Mucosa of rectum (tissue), 2 donors: ENCODE measurements around the gene ADM2.

Experiments used
- H3K27ac ChIP-seq, 2 donors: one replicate each; pipeline ENCODE4 v1.7.0; 2013; ENCODE audit warnings: inconsistent platforms in 2 of 2, low read depth in 2 of 2, low read length in 2 of 2
- H3K27me3 ChIP-seq, 2 donors: one replicate each; pipeline ENCODE4 v1.7.0; 2013; ENCODE audit warnings: low read length in 2 of 2; ENCODE audit not compliant: control insufficient read depth in 2 of 2, insufficient read depth in 2 of 2
- H3K36me3 ChIP-seq, 2 donors: one replicate each; pipeline ENCODE4 v1.7.0; 2013; ENCODE audit warnings: low read length in 2 of 2; ENCODE audit not compliant: control insufficient read depth in 2 of 2, insufficient read depth in 2 of 2
- H3K4me1 ChIP-seq, 2 donors: one replicate each; pipeline ENCODE4 v1.7.0; 2013; ENCODE audit warnings: low read length in 2 of 2, mild to moderate bottlenecking in 1 of 2; ENCODE audit not compliant: control insufficient read depth in 2 of 2, insufficient read depth in 2 of 2
- H3K4me3 ChIP-seq, 2 donors: one replicate each; pipeline ENCODE4 v1.7.0; 2013; ENCODE audit warnings: low read length in 2 of 2
- H3K9ac ChIP-seq, 2 donors: one replicate each; pipeline ENCODE4 v1.7.0; 2013; ENCODE audit warnings: low read length in 2 of 2, low read depth in 1 of 2, mild to moderate bottlenecking in 1 of 2
- H3K9me3 ChIP-seq, 2 donors: one replicate each; pipeline ENCODE4 v1.7.0; 2013; ENCODE audit warnings: low read length in 2 of 2; ENCODE audit not compliant: control insufficient read depth in 2 of 2
- donor health status: healthy.
- donor health status: Normal muscosa, but diverticular disease.

ADM2 gene

DNA sequence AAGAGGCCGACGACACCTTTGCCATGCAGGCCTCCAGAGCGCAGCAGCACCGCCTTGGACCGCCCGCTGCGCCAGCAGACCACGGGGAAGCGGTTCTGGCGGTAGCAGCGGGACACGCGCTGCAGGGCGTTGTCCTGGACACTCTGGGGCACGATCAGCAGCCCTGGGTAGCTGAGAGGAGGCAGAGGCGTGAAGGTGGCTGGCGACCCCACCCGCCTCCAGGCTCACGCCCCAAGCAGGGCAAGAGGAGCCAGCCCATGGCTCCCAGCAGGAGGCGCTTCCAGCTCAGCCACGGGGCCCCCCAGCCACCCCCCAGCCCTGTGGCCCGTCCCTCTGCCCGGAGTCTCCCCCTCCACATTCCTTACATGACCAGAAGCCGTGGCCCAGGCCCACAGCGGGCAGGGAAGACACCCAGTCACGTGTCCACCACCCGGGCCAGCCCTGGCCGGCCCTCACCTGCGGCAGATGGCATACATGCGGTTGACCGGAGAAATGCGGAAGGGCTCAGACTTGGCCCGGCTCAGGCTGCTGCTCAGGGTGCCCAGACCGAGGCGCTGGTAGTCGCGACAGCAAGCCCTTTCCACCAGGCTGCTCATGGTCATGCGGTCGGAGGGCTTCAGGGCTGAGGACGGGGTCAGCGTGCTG lies 21.7 kb upstream of the ADM2 start:
- Histone ChIP-seq H3K9me3 (no peaks in the 10 kb centered on the region), H3K27ac (no peak overlapping the region), H3K36me3 (peaks cover 81 to 85% of the 10 kb centered on the region in 2 donors)

DNA sequence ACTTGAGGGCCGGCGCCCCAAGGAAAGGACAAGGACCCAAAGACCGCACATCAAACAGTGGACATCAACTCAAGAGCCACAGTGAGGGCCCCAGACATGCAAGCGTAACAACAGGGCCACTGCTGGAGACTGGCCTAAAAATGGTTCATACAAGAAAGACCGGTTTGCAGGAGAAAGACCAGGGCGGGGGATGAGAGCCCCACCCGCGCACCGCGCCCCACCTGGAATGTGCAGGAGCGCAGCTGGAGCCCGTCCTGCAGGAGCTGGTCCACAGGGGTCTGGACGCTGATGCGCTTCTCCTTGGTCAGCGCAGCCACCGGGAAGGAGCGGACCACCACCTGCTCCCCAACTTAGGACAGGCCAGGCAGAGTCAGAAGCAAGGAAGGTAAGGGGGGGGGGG lies 20.4 kb upstream of the ADM2 start:
- Histone ChIP-seq H3K36me3 (peaks cover 82 to 84% of the 10 kb centered on the region in 2 donors), H3K4me3 (no peak overlapping the region), H3K27me3 (no peaks in the 10 kb centered on the region), H3K4me1 (no peaks in the 10 kb centered on the region), H3K9me3 (no peaks in the 10 kb centered on the region), H3K9ac (no peak overlapping the region), H3K27ac (no peak overlapping the region)

More for the DNA sequence above, 21.7 kb upstream of the ADM2 start:
- Histone ChIP-seq H3K9ac (no peak overlapping the region), H3K27me3 (no peaks in the 10 kb centered on the region), H3K4me3 (no peak overlapping the region), H3K4me1 (no peaks in the 10 kb centered on the region)

DNA sequence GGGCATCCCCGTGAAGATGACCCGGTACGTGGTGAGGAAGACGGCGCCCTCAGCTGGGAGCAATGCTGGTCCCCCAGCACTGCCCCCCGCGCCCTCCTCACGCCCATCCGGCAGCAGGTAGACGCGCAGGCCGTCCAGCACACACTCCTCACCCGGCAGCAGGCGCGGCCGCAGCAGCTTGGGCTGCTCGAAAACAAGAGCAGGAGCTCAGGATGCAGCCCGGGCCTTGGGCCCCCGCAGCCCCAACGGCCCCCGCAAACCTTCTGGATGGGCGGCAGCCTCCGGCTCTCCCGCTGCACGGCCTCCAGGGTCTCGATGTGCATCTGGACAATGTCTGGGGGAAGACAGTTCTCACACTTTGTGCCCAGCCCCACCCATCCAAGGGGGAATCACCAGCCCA lies 19.8 kb upstream of the ADM2 start:
- H3K9me3 ChIP-seq = no peaks in the 10 kb centered on the region
- H3K36me3 ChIP-seq = peaks cover 86 to 87% of the 10 kb centered on the region in 2 donors
- no peak overlapping the region for H3K4me3 ChIP-seq
- H3K27ac ChIP-seq = no peak overlapping the region
- no peaks in the 10 kb centered on the region for H3K4me1 ChIP-seq
- no peaks in the 10 kb centered on the region for H3K27me3 ChIP-seq
- no peak overlapping the region for H3K9ac ChIP-seq

- Histone ChIP-seq H3K36me3 (peaks cover 87 to 90% of the 10 kb centered on the region in 2 donors), H3K4me3 (no peak overlapping the region), H3K9me3 (no peaks in the 10 kb centered on the region)
Observed at GRCh38 chr22:50461979-50462540, 19.3 kb upstream of the ADM2 start.

GRCh38 chr22:50463188-50463900 lies 18.0 kb upstream of the ADM2 start:
- H3K4me3 ChIP-seq = no peak overlapping the region
- no peak overlapping the region for H3K9ac ChIP-seq
- H3K27ac ChIP-seq = no peak overlapping the region
- H3K27me3 ChIP-seq = no peaks in the 10 kb centered on the region
- H3K9me3 ChIP-seq = no peaks in the 10 kb centered on the region
- H3K4me1 ChIP-seq = no peaks in the 10 kb centered on the region
- peaks cover 85 to 86% of the 10 kb centered on the region in 2 donors for H3K36me3 ChIP-seq

More at GRCh38 chr22:50461979-50462540, 19.3 kb upstream of the ADM2 start:
- H3K27me3 ChIP-seq = no peaks in the 10 kb centered on the region
- H3K4me1 ChIP-seq = no peaks in the 10 kb centered on the region
- no peak overlapping the region for H3K9ac ChIP-seq
- no peak overlapping the region for H3K27ac ChIP-seq

DNA sequence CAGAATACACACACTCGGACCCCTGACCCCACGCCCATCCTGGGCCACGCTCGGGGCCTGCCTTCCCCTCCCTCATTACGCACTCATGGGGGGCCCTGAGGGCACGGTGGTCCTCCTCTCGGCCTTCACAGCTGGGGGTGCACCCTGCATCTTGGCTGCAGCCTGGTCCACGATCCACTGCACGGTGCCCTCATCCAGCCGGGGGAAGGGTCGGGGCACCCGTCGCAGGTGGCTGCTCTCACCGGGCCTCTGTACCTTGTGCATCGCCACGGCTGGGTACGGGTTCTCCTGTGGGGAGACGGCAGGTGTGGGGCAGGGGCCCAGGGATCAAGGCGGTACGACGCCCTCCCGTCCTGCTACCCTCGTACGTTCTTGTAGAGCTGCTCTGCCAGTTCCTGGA lies 16.9 kb upstream of the ADM2 start:
- Histone ChIP-seq H3K9ac (no peak overlapping the region), H3K9me3 (no peaks in the 10 kb centered on the region), H3K4me1 (peaks cover 7 to 10% of the 10 kb centered on the region in 2 donors), H3K36me3 (peaks cover 75 to 76% of the 10 kb centered on the region in 2 donors), H3K27ac (no peak overlapping the region), H3K4me3 (no peak overlapping the region), H3K27me3 (no peaks in the 10 kb centered on the region)

GRCh38 chr22:50465066-50465930 lies 16.0 kb upstream of the ADM2 start:
- H3K36me3 ChIP-seq = peaks cover 68 to 70% of the 10 kb centered on the region in 2 donors
- peaks cover 15 to 17% of the 10 kb centered on the region in 2 donors for H3K4me1 ChIP-seq
- no peak overlapping the region for H3K9ac ChIP-seq
- H3K27ac ChIP-seq = no peak overlapping the region
- H3K9me3 ChIP-seq = no peaks in the 10 kb centered on the region
- H3K27me3 ChIP-seq = no peaks in the 10 kb centered on the region
- no peak overlapping the region for H3K4me3 ChIP-seq

- Histone ChIP-seq H3K36me3 (peaks cover 48 to 53% of the 10 kb centered on the region in 2 donors), H3K27me3 (no peaks in the 10 kb centered on the region), H3K9me3 (no peaks in the 10 kb centered on the region), H3K4me1 (peaks cover 36% of the 10 kb centered on the region in 2 donors), H3K27ac (no peak overlapping the region), H3K9ac (no peak overlapping the region), H3K4me3 (no peak overlapping the region)
Observed at GRCh38 chr22:50467341-50467740, 14.0 kb upstream of the ADM2 start.

DNA sequence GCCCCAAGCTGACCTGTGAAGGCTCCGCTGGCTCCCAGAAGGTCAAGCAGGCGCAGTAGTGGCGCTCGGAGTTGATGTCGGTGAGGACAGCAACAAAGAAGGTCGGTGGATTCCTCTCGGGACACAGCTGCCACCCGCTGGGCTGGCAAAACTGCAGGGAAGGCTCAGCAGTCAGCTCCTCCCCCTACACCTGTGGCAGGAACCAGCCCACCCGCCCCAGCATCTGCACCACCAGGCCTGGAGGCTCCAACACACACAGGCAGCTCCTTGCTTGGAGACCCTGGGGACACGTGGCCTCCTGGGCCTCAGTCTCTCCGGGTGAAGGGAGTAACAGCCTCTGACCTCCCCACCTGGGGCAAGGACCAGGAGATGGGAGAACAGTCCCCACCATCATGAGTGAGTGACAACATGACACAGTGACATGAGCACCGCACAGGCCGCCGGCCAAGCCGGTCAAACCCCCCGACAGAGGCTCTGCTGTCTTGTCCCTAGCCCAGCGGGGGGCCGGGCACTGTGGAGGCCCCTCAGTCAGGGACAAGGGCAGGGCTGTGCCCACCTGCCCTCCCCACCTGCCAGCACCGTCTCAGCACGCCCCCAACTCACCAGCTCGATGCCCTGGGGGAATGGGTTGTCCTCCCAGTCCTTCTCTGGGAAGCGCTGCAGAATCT lies 13.4 kb upstream of the ADM2 start:
- Histone ChIP-seq H3K27ac (peak overlapping the region in 1 of 2 donors; percentile 95), H3K27me3 (no peaks in the 10 kb centered on the region), H3K9me3 (no peaks in the 10 kb centered on the region), H3K4me1 (peaks cover 41 to 42% of the 10 kb centered on the region in 2 donors), H3K9ac (no peak overlapping the region), H3K36me3 (peaks cover 42 to 50% of the 10 kb centered on the region in 2 donors), H3K4me3 (no peak overlapping the region)
